Measurements from ENCODE around the gene NHSL1. TPM values are rescaled to one million over a fixed set of nuclear protein-coding genes. Genes with fewer than 3 reads are reported as not detected.
A peak's percentile ranks its signal among the peaks of the same experiment; 100 is the strongest.

NHSL1 gene
- total RNA-seq, 1 donor from 2014 or later, result 57.8 TPM

DNA sequence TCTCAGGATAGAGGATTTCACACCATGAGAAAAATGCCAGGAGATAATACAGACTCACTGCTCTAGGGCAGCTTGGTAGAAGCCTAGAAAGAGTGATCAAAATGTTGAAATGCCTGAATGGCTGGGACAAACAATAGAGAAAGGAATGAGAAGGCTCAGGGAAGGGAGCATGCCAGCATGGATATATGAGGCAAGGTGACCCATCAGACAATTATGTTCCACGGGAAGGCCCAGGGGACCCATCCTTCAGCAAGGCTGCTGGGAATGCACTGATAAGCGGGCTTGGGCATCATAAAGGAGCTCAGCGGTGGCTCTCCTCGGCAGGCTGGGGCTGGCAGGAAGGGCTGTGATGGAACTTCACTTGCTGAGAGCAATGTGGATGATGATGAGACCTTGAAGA is 83.1 kb downstream of the NHSL1 start:
- Mint-ChIP-seq H3K4me3 (ENCODE audit: unreplicated experiment) (no peak overlapping the region), H3K9me3 (ENCODE audit: unreplicated experiment) (peaks cover 9% of the 10 kb centered on the region), H3K36me3 (ENCODE audit: unreplicated experiment) (peaks cover 5% of the 10 kb centered on the region), H3K4me1 (ENCODE audit: low read depth, unreplicated experiment) (no peaks in the 10 kb centered on the region), H3K27me3 (ENCODE audit: unreplicated experiment) (peaks cover 2% of the 10 kb centered on the region), H3K27ac (ENCODE audit: unreplicated experiment) (no peak overlapping the region)
- DNase-seq, result no peak
- TF ChIP-seq, protein P1, sequence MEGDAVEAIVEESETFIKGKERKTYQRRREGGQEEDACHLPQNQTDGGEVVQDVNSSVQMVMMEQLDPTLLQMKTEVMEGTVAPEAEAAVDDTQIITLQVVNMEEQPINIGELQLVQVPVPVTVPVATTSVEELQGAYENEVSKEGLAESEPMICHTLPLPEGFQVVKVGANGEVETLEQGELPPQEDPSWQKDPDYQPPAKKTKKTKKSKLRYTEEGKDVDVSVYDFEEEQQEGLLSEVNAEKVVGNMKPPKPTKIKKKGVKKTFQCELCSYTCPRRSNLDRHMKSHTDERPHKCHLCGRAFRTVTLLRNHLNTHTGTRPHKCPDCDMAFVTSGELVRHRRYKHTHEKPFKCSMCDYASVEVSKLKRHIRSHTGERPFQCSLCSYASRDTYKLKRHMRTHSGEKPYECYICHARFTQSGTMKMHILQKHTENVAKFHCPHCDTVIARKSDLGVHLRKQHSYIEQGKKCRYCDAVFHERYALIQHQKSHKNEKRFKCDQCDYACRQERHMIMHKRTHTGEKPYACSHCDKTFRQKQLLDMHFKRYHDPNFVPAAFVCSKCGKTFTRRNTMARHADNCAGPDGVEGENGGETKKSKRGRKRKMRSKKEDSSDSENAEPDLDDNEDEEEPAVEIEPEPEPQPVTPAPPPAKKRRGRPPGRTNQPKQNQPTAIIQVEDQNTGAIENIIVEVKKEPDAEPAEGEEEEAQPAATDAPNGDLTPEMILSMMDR (IDR thresholded peaks at IDR 0.05; ENCODE audit: partially characterized antibody, unreplicated experiment), result no peak

DNA sequence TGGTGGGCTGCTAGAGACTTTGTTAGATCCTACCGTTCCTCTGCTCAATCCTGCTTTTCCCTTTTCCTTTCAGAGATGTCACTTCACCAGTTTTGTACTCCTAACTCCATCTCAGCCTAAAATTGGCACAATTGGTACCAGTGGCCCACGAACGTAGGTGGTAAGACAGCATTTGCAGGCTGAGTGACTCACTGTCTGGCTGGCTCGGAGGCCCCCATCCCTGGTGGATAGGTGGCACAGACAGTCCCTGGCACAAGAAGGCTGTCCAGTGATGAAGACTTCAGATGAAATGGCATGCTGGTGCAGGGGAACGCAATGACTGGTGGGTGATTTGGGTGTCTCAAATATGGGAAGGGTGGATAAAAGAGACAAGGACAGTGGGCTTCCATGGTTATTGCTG is 84.2 kb downstream of the NHSL1 start:
- DNase-seq, result no peak
- H3K9me3 Mint-ChIP-seq (ENCODE audit: unreplicated experiment), result peaks cover 11% of the 10 kb centered on the region
- H3K27ac Mint-ChIP-seq (ENCODE audit: unreplicated experiment), result no peak overlapping the region
- TF ChIP-seq, protein P1 (IDR thresholded peaks at IDR 0.05; ENCODE audit: partially characterized antibody, unreplicated experiment), result no peak
- H3K4me3 Mint-ChIP-seq (ENCODE audit: unreplicated experiment), result no peak overlapping the region
- H3K36me3 Mint-ChIP-seq (ENCODE audit: unreplicated experiment), result peaks cover 5% of the 10 kb centered on the region
- H3K4me1 Mint-ChIP-seq (ENCODE audit: low read depth, unreplicated experiment), result no peaks in the 10 kb centered on the region
- H3K27me3 Mint-ChIP-seq (ENCODE audit: unreplicated experiment), result no peaks in the 10 kb centered on the region

DNA sequence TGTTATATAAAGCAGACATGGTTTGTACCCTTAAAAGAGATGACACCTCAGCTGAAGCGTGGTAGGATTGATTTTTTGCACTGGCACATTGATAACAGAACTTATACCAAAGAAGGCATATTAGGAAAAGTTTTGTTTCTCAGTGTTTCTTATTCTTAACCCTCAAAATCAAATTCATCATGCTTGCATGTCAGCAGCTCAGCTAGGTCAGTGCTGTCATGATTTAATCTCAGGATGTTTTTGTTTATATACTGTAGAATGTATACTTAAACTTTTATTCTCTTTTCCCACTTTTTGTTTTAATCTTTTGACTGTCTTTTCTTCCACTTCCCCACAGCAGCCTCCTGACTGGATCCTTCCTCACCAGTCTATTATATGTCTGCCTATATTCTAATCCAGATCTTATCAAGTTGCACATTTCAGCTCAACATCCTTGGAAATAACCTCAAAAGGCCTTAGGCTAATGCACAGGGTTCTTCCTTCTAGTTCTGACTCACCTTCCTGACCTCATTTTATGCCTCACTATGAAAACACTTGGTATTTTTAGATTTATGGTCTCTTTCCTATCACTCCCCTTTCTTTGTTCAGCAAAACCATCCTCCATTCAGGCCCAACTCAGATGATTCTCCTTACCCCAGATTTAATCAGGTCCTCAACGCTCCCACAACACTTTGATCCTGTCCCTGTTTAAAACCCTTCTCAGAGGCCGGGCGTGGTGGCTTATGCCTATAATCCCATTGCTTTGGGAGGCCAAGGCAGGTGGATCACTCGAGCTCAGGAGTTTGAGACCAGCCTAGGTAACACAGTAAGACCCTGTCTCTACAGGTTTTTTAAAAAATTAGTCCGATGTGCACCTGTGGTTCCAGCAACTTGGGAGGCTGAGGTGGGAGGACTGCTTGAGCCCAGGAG is 88.1 kb downstream of the NHSL1 start:
- Mint-ChIP-seq H3K27me3 (ENCODE audit: unreplicated experiment) (no peaks in the 10 kb centered on the region), H3K4me3 (ENCODE audit: unreplicated experiment) (no peak overlapping the region), H3K36me3 (ENCODE audit: unreplicated experiment) (peaks cover 13% of the 10 kb centered on the region), H3K4me1 (ENCODE audit: low read depth, unreplicated experiment) (no peaks in the 10 kb centered on the region), H3K9me3 (ENCODE audit: unreplicated experiment) (peaks cover 4% of the 10 kb centered on the region), H3K27ac (ENCODE audit: unreplicated experiment) (peak overlapping the region; percentile 1)
- DNase-seq, result no peak
- TF ChIP-seq, protein P1 (IDR thresholded peaks at IDR 0.05; ENCODE audit: partially characterized antibody, unreplicated experiment), result no peak

DNA sequence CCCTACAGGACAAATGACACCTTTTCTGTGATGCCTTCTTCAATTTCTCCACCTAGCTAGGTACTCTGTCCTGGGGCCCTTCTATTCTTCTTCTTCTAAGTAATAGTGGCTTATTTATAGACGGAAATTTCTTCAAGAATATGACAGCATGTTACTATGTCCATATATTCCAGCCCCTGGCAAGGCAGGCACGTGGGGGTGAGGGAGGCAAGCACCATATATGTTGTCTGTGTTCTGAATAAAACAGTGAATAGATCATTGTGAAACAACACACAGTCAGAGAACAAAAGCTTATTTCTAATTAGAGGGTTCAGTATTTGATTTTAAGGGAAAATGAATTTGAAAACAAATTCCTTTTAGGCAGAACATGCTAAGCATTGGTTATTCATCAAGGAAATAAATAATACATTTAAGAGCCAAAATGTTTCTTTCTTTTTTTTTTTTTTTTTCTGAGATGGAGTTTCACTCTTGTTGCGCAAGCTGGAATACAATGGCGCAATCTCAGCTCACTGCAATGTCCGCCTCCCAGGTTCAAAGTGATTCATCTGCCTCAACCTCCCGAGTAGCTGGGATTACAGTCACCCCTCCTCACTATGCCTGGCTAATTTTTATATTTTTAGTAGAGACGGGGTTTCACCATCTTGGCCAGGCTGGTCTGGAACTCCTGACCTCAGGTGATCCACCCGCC is 89.1 kb downstream of the NHSL1 start:
- Mint-ChIP-seq H3K4me1 (ENCODE audit: low read depth, unreplicated experiment) (peaks cover 2% of the 10 kb centered on the region), H3K27me3 (ENCODE audit: unreplicated experiment) (no peaks in the 10 kb centered on the region), H3K4me3 (ENCODE audit: unreplicated experiment) (no peak overlapping the region), H3K9me3 (ENCODE audit: unreplicated experiment) (peaks cover 4% of the 10 kb centered on the region), H3K27ac (ENCODE audit: unreplicated experiment) (no peak overlapping the region), H3K36me3 (ENCODE audit: unreplicated experiment) (peaks cover 16% of the 10 kb centered on the region)
- TF ChIP-seq, protein P1 (IDR thresholded peaks at IDR 0.05; ENCODE audit: partially characterized antibody, unreplicated experiment), result no peak
- DNase-seq, result no peak

DNA sequence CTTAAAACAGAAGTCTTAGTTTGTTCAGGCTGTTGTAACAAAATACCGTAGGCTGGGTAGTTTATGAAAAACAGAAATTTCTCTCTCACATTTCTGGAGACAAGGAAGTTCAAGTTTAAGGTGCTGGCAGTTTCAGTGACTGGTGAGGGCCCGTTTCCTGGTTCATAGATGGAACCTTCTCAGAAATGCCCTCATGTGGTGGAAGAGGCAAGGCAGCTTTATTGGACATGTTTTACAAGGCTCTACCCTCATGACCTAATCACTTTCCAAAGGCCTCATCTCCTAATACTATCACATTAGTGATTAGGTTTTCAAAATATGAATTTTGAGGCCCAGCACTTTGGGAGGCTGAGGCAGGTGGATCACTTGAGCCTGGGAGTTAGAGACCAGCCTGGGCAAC is 92.9 kb downstream of the NHSL1 start:
- H3K9me3 Mint-ChIP-seq (ENCODE audit: unreplicated experiment), result peaks cover 7% of the 10 kb centered on the region
- no peak overlapping the region for H3K4me3 Mint-ChIP-seq (ENCODE audit: unreplicated experiment)
- H3K27me3 Mint-ChIP-seq (ENCODE audit: unreplicated experiment), result peaks cover 3% of the 10 kb centered on the region
- TF ChIP-seq, protein P1 (IDR thresholded peaks at IDR 0.05; ENCODE audit: partially characterized antibody, unreplicated experiment), result no peak
- H3K36me3 Mint-ChIP-seq (ENCODE audit: unreplicated experiment), result peaks cover 11% of the 10 kb centered on the region
- DNase-seq, result no peak
- H3K27ac Mint-ChIP-seq (ENCODE audit: unreplicated experiment), result no peak overlapping the region
- peaks cover 5% of the 10 kb centered on the region for H3K4me1 Mint-ChIP-seq (ENCODE audit: low read depth, unreplicated experiment)
